GM21447 (cell line): Measurements from ENCODE around the gene STEAP1B.
A peak's percentile ranks its signal among the peaks of the same experiment; 100 is the strongest.
"Not testable (repeated sequence)": the region's sequence is repeated elsewhere in the genome, so short reads cannot be mapped to it uniquely, and the experiment has no call there.

Source experiments
- ATAC-seq: cut with Tn5 transposase; IDR thresholded peaks from one replicate; pipeline ENCODE4 v1.9.1; 2021; ENCODE audit not compliant: unreplicated experiment

The STEAP1B gene

DNA sequence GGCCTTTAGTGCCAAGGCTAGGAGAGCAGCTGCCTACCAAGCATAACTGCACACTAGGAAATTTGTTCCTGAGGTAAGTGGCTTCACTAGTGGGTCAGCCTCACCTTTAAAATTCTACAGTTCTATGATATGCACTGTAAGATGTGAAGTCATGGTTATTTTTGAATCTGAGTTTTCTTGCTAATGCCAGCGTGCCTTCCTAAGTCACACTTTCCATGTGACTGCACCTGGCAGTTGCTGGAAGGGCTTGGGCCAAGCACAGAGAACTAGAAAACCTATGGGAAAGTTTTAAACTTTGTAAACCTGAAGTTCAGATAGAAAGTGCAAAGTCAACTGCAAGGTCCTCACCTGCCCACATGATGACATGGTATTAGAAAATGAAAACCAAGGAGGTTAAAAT lies 42.5 kb downstream of the STEAP1B start:
- ATAC-seq = no peak

GRCh38 chr7:22454446-22454845 lies 45.5 kb downstream of the STEAP1B start:
- ATAC-seq = no peak

- no peak for ATAC-seq
These were observed 46.9 kb downstream of the STEAP1B start for GRCh38 chr7:22452960-22453558.

- ATAC-seq = no peak
These were observed 47.6 kb downstream of the STEAP1B start for GRCh38 chr7:22452142-22452959.

- not testable (repeated sequence) for ATAC-seq
These were observed 50.0 kb downstream of the STEAP1B start for GRCh38 chr7:22450013-22450412.

DNA sequence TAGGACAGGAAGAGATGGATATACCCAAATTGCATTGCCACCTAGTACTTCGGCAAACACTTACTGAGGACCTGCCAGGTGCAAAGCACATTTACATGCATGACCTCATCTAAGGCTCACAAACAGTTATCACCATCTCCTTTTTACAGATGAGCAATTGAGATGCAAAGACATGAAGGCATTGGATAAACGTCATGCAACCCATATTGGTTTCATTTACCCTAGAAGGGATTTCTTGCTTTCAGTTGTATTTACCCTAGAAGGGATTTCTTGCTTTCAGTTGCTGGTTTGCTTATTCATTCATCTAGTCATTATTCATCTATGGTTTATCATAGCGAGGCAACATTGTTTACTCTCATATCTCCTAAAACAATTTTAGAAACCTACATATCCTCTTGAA lies 52.2 kb downstream of the STEAP1B start:
- ATAC-seq = peak; percentile 73

GRCh38 chr7:22447008-22447407 lies 53.0 kb downstream of the STEAP1B start:
- peak; percentile 18 for ATAC-seq

DNA sequence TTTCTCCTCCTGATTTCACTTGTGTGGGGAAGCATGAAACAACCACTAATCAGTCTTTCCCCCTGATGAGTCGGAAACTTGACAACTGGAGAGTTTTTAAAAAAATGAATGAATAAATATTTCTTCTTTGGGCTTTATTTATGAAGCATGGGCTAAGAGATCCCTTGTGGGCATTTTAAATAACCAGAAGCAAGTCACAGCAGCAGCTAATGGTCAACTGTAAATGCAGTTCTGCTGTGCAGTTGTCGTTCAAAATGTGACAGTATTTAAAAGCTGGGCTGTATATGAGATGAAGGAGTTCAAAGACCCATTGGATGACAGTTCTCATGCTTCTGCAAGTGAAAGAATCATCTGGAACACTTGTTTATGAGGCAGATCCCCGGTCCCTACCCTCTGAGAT lies 54.1 kb downstream of the STEAP1B start:
- no peak for ATAC-seq

- peak; percentile 42 for ATAC-seq
These were observed 54.7 kb downstream of the STEAP1B start for GRCh38 chr7:22445140-22445743.

DNA sequence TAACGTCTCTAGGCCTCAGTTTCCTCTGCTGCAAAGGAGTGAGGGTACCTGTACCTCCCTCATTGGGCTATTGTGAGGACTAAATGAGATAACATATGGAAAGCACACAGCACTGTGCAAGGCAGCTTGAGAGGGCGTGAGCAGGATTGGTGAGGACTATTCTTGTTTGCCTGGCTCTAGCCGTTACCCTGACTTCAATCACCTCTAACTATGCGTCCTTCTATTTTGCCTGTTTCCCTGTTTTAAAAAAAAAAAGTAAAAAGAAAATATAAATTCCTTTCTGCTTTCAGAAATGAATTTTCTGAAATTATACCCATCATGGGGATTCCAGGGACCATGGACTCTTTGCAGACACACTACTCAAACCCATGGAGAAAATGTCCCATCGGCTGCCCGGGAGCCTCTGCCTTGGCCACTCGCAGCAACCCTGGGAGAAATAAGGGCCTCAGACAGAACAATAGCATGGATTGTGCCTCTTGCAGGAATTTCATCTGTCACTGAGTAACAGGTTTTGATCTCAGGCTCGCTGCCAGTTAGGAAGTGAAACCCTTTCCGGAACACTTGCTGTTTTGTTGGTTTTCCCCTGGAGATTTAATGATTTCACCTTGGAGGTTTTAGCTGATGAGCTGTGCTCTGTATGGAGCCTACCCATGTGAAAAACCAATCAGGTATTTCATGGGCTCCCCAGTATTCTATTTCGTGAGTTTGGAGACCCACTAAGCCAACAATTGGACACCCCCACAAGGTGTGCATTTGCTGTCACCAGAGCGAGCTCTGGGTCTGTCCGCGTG lies 55.6 kb downstream of the STEAP1B start:
- ATAC-seq = peak; percentile 3

- ATAC-seq = no peak
These were observed 56.4 kb downstream of the STEAP1B start for GRCh38 chr7:22443370-22444180.

DNA sequence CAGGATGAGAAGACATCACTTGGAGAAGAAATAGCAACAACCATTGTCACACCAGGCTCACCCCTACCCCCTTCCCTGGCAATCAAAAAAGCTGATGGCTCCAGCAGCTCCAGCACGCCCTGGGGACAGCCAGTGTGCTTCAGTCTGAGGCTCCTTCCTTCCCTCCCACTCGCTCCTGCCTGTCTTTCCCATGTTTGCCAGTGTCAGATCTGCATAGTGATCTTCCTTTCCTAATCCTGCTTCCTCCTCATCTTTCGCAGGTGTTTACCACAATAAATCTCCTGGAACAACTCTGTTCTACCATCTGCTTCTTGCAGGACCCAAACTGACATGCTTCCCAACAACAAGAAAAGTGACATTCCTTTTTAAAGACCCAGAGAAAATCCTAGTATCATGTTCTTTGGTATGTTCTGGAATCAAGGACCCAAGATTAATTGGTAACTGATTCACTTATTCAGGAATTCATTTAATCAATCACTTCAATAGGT lies 57.1 kb downstream of the STEAP1B start:
- ATAC-seq = no peak

GRCh38 chr7:22442187-22442881 lies 57.7 kb downstream of the STEAP1B start:
- no peak for ATAC-seq

DNA sequence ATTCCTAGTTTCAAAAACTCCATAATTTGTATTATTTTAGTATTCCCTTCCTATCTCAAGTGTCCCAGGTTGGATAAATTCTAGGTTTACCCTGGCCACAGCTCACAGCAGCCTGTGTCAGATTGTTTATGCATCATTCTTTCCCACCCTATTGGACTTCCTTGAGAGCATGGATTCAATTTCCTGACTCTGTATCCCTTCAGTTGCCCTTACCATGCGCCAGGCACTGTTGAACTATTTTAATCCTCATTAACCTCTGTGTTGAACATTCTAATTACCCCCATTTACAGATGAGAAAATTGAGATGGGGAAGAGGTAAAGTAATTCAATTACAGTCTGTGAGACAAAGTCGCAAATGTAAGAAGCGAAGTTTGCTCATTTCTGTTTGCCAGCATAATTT lies 58.8 kb downstream of the STEAP1B start:
- ATAC-seq = no peak

DNA sequence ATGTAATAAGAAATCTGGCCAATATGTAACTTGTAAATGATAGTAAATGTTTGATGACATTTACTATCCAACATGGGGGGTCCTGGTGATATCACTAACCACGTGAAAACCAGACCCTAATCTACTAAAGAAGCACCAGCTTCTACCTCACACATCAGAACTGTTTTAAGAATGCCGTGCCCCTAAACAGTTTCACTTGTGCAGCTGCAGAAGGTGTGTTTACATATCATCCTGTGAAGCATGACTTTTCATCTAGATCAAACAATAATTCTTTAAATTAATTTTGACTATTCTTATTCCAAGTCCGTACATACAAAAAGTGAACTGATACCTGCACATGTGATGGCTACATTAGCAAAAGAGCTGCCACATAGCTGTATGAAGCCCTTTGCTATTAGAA lies 61.0 kb downstream of the STEAP1B start:
- peak; percentile 57 for ATAC-seq

DNA sequence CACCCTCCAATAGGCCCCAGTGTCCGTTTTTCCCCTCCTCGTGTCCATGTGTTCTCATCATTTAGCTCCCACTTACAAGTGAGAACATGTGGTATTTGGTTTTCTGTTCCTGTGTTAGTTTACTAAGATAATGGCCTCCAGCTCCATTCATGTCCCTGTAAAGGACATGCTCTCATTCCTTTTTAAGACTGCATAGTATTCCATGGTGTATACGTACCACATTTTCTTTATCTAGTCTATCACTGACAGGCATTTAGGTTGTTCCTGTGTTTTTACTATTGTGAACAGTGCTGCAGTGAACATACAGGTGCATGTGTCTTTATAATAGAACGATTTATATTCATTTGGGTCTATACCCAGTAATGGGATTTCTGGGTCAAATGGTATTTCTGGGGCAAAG lies 63.4 kb downstream of the STEAP1B start:
- ATAC-seq = not testable (repeated sequence)

GRCh38 chr7:22435720-22436119 lies 64.3 kb downstream of the STEAP1B start:
- peak; percentile 9 for ATAC-seq

DNA sequence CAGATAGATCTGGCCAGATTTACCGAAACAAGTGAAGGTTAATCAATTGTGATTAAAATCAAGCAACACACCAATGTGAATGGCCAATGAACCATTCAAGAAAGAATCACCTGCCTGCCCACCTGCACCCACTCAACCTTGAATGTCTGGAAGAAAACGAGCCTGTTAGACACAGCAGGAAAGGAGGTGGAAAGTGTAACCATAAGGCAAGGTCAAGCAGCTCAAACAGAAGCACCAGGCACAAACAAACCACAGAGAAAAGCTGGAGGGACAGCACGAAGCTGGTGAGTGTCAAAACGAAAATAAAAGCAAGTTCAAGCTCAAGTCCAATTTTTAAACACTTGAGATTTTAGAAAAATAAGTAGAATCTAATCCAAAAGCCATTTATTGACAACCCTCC lies 64.9 kb downstream of the STEAP1B start:
- peak; percentile 92 for ATAC-seq

DNA sequence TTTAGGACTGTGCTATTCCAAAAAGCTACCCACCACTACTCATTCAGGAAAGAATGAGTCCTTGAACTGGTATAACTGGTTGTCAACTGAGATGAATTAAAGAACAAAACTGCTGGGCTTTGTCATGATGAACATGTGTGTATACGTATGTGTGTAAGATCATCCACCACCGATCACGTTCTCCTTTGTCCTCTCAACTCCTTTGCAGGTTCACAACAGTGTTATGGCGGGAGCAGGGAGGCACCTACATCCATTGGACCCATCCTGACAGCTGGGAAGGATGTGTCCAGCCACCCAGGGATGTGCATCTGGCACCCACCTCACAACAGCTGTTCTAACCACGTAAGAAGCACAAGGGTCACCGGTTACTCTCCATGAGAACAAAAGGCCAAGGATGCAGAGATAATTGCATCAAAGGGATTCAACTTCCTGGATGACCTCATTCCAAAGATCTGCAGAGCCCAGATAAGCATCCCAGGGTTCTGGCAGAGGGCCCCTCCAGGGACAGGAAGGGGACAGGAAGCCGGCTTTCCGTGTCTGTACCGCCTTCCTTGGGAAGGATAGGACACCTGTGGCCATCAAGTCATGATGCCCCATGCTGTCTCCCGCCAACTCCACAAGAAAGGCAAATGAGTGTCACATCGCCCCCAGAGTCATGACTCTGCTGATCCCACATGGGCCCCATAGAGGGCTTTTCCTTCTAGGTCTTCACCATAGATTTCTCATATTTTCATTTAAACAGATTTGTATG lies 66.1 kb downstream of the STEAP1B start:
- no peak for ATAC-seq
